Retina (tissue), 1 donor: ENCODE results near the gene HCAR1.
"Not testable (repeated sequence)": the region's sequence is repeated elsewhere in the genome, so short reads cannot be mapped to it uniquely, and the experiment has no call there.

Experiments used
- DNase-seq: peaks from one replicate; pipeline ENCODE4 v3.0.0-alpha.2; 2016

HCAR1 gene, protein sequence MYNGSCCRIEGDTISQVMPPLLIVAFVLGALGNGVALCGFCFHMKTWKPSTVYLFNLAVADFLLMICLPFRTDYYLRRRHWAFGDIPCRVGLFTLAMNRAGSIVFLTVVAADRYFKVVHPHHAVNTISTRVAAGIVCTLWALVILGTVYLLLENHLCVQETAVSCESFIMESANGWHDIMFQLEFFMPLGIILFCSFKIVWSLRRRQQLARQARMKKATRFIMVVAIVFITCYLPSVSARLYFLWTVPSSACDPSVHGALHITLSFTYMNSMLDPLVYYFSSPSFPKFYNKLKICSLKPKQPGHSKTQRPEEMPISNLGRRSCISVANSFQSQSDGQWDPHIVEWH

DNA sequence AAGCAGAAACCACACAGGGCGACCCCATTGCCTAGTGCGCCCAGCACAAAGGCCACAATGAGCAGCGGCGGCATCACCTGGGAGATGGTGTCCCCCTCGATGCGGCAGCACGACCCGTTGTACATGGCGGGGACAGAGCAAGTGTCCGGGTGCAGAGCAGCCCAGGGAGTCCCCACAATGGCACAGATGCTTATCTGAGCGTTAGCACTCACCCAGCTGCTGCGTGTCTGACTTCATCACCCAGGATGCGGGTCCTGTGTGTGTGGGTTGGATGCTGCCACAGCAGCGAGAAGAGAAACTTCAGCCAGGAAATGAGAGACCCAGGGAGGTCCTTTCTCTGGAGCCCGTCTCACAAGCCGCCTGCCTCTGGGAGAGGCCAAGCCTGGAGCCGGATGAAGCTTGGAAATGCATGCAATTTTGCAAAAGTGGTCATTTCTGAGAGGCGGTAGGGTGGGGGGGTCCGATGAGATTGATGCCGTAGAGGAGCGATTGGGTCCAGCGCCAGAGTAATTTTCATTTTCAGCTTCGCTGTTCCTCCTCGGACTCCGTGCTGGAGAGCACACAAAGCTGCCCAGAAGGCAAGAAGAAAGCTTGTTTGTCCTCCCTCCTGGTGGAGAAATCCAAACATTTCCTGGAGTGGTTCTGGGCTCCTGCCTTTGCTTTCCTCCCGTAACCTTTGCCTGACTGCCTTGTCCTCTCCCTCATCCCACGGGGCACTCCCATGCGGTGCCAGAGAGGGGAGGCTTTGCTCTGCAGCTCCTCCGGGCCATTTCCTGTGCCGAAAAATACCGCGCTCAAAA lies at the start of gene HCAR1:
Gene HCAR1, minus strand, starts transcription at position 630 of the 800 bp plus-strand sequence. Its CDS starts 505 bp downstream, at position 125.
- DNase-seq = no peak

DNA sequence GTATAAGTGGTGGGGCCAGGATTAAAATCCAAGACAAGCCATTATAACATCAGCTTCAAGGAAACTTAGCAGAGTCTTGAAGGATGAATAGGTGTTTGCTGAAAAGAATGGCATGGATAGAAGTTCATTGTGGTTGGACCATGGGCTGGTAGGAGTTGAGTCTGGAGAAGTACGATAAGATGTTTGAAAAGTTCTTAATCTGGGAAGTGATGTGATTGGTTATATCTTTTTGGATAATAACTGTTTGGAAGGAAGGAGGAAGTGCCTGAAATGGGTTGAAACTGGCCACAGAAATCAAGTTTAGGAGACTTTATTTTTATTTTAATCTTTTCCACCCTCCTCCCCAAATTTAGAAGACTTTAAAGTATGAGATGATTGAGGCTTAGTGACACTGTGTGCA lies 26.9 kb upstream of the HCAR1 start:
- DNase-seq = no peak

DNA sequence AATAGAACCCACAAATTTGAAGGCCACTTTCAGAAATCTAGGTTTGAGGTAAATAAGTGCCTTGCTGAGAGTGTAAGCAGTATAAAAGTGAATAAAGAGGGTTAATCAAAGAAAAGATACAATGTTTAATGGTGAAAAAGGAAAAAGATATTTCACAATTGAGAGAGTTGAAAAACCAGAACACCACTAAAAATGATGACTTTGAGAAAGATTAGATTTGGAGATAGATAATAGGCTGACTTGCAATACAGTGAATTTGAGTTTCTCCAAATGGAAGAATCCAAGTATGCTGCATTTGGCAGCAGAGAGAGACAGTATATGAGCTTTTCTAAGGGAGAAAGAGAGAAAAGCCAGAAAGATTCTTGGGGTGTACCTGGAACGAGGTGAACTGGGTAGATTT lies 24.1 kb upstream of the HCAR1 start:
- no peak for DNase-seq

DNA sequence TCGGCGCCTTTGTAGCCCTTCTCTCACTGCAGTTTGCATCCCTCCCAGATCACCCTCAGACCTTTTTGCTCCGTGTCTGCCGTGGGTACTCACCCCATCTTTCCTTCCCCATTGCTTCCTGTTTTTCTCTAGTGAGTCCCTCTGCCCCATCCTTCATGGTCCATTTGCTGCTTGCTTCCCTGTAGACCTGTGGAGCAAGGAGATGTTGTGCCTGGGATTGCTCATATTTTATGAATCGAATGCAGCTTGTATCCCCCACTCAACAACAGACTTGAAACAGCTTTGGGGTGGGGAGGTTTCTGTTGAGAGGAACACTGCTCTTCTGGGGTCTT lies 22.6 kb upstream of the HCAR1 start:
- DNase-seq = no peak

DNA sequence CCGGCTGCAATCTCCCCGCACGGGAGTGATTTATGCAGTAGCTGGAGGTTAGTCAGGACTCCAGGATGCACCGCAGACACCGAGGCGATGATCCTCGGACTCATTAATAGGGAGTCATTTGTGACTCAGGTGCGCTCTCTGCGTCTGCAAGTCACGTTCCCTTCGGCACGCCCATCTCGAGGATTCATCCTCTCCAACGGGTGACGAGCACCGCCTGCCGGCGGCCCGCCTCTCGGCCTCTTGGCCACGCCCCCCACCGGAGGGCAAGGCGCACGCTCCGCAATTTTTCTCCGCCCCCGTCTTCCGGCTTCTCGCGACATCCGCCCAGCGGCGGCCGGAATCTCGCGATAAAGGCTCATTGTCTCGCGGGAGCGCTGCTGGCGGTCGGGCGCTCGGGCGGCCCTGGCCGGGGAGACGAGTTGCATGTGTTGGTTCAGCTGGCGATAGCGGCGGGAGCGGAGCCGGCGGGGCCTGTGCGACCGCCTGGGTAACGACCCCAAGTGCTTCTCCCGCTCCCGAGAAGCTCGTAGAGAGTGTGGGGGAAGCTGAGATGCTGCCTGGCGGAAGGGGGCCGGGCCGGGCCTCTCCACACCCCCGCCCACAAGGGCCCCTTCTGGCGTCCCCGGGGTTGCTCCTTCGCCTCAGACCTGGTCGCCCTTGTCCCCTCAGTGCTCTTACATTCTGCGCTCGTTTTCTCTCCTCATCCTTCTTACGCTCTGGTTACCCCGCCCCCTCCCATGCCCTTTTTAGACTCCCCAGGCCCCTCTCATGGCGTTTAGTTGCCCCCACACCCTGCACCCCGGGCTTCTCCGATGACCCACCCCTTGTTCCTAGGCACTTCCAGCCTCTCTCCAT lies 22.0 kb upstream of the HCAR1 start, which contains the start of gene DENR:
Gene DENR, plus strand, starts transcription at position 361 of the 855 bp plus-strand sequence. CDS start 878 bp downstream, outside the sequence.
- peak; percentile 100 for DNase-seq

DNA sequence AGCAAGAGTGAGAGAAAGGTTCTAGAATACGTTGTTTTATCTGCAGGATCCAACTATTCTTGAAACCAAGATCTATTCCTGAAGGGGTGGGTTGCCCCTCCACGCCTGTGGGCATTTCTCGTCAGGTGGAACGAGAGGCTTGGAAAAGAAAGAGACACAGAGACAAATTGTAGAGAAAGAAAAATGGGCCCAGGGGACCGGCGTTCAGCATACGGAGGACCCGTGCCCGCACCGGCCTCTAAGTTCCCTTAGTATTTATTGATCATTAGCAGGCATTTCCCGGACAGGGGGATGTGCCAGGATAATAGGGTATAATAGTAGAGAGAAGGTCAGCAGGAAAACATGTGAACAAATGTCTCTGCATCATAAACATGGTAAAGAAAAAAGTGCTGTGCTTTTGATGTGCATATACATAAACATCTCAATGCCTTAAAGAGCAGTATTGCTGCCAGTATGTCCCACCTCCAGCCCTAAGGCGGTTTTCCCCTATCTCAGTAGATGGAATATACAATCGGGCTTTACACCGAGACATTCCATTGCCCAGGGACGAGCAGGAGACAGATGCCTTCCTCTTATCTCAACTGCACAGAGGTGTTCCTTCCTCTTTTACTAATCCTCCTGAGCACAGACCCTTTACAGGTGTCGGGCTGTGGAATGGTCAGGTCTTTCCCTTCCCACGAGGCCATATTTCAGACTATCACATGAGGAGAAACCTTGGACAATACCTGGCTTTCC lies 20.3 kb upstream of the HCAR1 start:
- not testable (repeated sequence) for DNase-seq

DNA sequence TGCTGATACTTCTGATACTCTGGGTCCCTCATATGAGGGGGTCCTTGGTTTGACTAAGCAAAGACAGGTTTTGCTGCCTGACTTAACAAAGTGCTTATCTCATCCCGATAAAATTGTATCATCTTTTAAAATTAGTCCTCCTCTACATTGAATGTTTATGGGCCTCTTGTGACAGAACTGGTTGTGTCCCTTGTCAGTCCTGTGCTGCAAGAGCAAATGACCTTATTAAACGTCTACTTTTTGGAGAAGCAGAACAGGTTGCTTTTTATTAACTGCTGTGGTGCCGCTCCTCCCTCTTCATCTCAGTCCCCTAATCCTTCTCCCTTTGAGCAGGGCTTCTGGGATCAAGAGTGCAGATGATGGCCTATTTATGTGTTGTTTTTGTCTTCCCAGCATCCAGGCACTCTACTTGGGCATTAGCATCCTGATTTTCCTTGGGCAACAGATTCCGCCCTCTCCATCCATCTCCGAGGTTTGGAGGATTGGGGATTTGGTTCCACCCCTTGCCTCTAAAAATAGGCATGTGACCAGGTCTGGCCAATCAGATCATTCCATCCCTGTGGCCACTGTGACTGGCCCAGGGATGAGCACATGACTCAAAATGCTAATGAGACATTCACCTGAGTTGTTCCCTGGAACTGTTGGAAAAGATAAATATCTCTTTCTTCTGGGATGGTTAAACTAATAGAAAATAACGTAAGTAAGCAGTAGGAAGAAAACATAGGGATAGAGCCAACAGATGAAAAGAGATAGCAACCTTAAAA lies 19.1 kb upstream of the HCAR1 start:
- no peak for DNase-seq

DNA sequence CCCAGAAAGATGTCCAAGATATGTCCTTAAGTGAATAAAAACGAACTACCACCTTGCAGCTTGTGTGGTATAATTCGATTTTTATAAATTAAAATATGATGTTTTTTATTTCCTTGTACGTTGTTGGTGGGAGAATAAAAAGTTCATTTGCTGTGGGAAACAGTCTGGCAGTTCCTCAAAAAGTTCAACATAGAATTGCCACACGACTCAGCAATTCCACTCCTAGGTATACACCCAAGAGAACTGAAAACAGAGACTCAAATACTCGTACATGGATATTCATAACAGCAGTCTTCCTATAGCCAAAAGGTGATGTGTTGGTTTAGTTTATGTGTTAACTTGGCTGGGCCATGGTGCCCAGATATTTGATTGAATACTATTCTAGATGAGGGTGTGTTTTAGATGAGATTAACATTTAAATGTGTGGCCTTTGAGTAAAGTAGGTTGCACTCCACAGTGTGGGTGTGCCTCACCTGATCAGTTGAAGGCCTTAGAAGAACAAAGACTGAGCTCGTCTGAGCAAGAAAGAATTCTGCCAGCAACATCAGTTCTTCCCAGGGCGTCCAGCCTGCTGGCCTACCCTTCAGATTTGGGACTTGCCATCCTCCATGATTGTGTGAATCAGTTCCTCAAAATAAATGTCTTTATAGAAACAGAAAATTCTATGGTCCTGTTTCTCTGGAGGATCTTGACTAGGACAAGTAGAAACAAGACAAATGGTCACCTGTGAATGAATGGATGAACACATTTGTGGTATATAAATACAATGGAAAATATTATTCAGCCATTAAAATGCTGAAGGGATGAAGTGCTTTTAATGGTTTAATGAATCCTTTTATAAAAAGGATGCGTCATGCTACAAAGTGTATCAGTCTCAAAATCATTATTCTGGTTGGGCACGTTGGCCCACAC lies 16.8 kb upstream of the HCAR1 start:
- DNase-seq = no peak

DNA sequence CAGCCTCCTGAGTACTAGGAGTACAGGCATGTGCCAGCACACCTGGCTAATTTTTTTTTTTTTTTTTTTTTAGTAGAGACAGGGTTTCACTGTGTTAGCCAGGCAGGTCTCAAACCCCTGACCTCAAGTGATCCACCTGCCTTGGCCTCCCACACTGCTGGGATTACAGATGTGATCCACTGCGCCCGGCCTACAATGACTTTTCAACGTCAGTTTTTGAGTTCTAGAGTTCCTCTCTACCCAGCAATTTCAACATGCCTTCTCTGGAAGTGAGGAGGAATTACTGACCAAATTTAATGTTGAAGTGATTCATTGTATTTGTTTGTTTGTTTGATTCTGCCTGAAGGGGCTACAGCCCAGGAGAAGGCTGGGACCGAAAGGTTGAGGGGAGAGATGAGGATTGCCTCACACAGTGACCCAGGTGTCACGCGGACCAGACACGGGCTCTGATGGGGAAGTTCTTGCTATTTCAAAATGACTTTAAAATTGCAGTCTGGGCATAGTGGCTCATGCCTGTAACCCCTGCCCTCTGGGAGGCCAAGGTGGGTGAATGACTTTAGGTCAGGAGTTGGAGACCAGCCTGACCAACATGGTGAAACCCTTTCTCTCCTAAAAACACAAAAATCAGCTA lies 13.4 kb upstream of the HCAR1 start:
- DNase-seq = no peak

DNA sequence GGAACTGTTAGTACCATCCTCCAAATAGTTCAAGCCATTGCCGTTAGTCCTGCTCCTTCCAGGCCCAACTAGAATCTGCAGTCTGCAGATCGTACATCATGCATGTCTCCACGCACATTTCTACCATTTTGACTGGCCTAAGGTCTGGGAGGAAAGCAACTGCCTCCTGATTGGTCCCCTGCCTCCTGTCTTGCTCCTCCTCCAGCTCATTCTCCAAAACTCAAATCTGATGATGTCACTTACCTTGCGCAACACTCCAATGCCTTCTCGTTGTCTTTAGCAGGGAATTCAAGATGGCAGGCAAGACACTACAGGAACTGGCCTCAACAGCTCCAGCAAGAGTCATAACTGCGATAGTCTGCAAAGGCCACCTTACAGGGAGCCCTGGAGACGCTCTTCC lies 9.7 kb upstream of the HCAR1 start:
- no peak for DNase-seq

DNA sequence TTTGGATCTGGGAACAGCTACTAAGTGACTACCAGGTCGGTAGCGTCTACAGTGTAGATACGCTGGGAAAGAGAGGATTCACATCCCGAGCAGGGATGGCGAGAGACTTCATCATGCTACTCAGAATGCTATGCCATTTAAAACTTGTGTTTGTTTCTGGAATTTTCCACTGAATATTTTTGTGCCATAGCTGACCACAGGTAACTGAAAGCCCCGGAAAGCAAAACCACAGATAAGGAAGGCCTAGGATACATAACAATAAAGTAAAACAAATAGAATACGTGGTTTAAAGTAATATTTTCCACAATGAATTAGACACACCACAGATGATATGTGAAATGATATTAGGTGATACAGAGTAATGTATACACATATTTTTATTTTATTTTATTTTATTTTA lies 7.9 kb upstream of the HCAR1 start:
- no peak for DNase-seq

DNA sequence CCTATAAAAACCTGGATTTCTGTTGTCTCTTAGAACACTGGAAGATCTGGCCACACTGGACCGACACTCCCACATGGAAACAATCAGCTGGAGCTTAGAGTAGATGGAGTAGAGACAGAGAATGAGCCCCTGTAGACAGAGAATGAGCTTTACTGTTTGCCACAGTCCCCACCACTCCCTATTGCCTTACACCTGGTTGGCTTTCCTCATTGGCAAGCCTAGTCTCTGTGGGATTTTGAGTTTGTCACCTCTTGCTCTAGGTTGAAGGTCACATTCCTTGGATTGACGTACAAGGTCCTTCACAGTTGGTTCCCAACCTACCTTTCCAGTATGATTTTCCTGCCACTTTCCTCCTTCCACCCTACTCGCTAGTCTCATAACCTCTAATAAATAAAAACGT lies 2.0 kb upstream of the HCAR1 start:
- no peak for DNase-seq

DNA sequence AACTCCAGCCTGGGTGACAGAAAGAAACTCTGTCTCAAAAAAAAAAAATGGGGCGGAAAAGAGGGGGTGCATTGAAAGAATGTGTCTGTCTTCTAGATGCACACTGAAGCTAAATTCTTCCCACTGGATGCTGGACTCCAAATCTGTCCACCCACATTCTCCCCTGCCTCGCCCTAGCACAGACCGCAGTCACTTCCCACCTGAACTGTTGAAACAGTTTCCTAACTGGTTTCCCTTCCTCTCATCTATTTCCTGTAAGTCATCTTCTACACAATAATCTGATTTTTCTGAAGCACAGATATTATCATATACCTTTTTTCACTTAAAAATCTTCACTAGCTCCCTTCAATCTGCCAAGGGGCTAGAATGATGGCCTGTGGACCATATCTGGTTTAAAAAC lies 1.5 kb upstream of the HCAR1 start:
- no peak for DNase-seq

DNA sequence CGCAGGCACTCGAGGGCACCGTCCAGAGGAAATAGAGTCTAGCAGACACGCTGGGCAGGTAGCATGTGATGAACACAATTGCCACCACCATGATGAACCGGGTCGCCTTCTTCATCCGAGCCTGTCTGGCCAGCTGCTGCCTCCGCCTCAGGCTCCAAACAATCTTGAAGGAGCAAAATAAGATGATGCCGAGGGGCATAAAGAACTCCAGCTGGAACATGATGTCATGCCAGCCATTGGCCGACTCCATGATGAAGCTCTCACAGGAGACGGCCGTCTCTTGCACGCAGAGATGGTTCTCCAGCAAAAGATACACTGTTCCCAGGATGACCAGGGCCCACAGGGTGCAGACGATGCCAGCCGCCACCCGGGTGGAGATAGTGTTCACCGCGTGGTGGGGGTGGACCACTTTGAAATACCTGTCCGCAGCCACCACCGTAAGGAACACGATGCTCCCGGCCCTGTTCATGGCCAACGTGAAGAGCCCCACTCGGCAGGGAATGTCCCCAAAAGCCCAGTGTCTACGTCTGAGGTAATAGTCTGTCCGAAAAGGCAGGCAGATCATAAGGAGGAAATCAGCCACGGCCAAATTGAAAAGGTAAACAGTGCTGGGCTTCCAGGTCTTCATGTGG lies 945 bp downstream of the HCAR1 start:
- DNase-seq = no peak

DNA sequence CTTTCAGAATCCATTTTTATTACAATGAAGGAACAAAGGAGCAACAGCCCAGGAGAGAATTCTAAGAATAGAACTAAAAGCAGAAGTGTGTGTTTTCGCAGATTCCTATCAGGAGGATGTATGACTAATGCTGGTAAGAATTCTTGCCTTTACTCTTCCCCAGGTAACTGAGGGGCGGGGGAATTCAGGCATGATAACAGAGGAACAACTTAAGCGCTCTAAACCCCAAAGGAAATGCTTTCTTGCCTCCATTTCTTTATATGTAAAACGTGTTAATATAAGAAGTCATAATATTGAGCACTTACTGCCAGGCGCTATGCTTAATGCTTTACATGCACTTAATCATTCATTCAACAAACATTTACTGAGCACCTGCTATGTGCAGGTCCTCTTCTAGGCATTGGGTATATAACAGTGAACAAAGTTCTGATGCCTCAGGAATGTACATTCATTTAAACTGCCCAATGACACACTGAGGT lies 4.5 kb downstream of the HCAR1 start:
- DNase-seq = no peak

DNA sequence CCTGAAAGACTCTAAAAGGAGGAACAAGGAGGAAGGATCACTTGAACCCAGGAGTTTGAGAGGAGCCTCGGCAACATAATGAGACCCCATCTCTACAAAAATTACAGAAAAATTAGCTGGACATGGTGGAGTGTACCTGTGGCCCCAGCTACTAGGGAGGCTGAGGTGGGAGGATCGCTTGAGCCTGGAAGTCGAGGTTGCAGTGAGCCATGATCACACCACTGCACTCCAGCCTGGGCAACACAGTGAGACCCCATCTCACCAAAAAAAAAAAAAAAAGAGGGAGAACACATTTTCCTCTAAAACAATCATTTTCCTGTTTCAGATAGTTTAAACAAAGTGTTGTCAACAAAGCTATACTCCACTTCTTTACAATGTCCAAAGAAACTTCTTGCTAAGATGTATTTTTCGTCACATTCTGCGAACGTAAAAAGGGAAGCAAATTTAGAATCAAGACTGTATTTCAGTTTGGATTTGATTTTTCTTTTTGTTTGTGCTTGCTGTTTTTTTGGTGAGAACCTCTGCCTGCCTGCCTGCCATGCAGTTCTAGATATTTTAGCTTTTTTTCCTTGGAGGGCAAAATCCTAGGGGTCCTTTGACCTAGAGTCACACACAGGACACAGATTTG lies 5.1 kb downstream of the HCAR1 start:
- DNase-seq = no peak

DNA sequence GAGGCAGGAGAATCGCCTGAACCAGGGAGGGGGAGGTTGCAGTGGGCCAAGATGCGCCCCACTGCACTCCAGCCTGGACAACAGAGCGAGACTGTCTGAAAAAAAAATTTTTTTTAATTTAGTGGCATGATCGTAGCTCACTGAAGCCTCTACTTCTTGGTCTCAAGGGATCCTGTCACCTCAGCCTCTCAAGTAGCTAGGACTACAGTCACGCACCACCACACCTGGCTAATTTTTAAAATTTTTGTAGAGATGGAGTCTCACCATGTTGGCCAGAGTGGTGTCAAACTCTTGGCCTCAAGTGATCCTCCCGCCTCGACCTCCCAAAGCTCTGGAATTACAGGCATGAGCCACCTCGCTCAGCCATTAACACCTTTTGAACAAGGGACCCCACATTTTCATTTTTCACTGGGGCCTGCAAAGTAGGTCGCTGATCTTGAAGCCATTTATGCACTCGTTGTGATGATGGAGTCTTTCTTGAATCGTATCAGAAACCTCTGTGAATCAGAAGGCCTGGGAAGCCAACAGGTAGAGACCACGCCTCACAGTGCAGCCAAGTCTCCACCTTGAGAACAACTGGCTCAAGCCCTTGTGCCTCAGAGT lies 5.9 kb downstream of the HCAR1 start:
- no peak for DNase-seq

DNA sequence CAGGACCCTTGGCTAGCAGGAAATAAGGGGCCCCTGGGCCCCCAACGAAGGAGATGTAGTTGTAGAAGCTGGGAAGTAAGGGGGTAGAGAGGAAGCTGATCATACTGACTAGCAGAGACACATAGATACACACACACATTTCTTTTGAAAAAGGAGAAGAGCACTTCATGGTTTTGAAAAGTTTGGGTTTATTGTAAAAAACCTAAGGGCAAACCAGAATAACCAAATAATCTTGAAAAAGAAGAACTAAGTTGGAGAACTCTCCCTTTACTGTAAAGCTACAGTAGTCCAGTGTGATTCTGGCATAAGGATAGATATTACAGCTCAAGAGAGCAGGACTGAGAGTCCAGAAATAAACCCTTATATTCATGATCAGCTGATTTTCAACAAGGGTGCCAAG lies 8.3 kb downstream of the HCAR1 start:
- DNase-seq = no peak
